A549 (cell line): Measurements from ENCODE around the gene LIPH. TPM values are rescaled to one million over a fixed set of nuclear protein-coding genes. Genes with fewer than 3 reads are reported as not detected.

Experiments
- ATAC-seq, 2 experiments: fragments of 200-7000 bp in 1 of 2; fragments of >200 bp in 1 of 2; cut with Nextera tagmentation in 1 of 2; cut with Tn5 transposase in 1 of 2; 3 replicates each; pipeline versions ENCODE4 v1.8.0 to v1.9.1; 2018 to 2020; ENCODE audit warnings: mild to moderate bottlenecking in 1 of 2, moderate library complexity in 1 of 2
- CTCF ChIA-PET: fragments of 300-600 bp; sonication (Branson Sonifier 250); formaldehyde crosslinking; extraction: SDS; loops from one replicate; lab custom pipeline; 2021; ENCODE audit warnings: antibody characterized with exemption, inconsistent platforms; lab: Yijun Ruan, JAX
- POLR2A ChIA-PET: fragments of 350-600 bp; formaldehyde crosslinking; extraction: SDS; loops from one replicate; lab custom pipeline; 2021; ENCODE audit warnings: antibody characterized with exemption, inconsistent platforms; lab: Yijun Ruan, JAX
- DNase-seq, 2 experiments: peaks; one replicate each; pipeline versions ENCODE4 v3.0.0 to v3.0.0-alpha.2; 2011 to 2016; ENCODE audit warnings: low read depth in 1 of 2, low spot score in 1 of 2
- FAIRE-seq: peaks from 2 replicates; lab custom pipeline; 2011; peaks lifted over from hg19 to GRCh38; lab: Jason Lieb, UNC
- H3K27ac ChIP-seq, 2 experiments: fragments of >200 bp; sonication (Bioruptor Twin); formaldehyde crosslinking; 3 replicates each; pipeline ENCODE4 v1.5.1; 2016 to 2017
- H3K4me1 ChIP-seq: fragments of >200 bp; sonication (Bioruptor Twin); formaldehyde crosslinking; 3 replicates; pipeline ENCODE4 v1.6.1; 2016
- H3K4me2 ChIP-seq: fragments of >200 bp; sonication (Bioruptor Twin); formaldehyde crosslinking; 3 replicates; pipeline ENCODE4 v1.6.1; 2016
- H3K4me3 ChIP-seq: fragments of >200 bp; sonication (Bioruptor Twin); formaldehyde crosslinking; 3 replicates; pipeline ENCODE4 v1.5.1; 2016
- H3K9me3 ChIP-seq: fragments of >200 bp; sonication (Bioruptor Twin); formaldehyde crosslinking; 3 replicates; pipeline ENCODE4 v1.6.1; 2016
- BHLHE40 ChIP-seq: IDR thresholded peaks from 2 replicates; pipeline ENCODE4 v1.6.1; 2012; ENCODE audit warnings: low read depth, low read length, inconsistent platforms
- ESRRA ChIP-seq: fragments of 150-350 bp; IDR thresholded peaks from 2 replicates; pipeline ENCODE4 v1.6.1; 2014; ENCODE audit warnings: mild to moderate bottlenecking, low read length, borderline replicate concordance
- FOSB ChIP-seq: fragments of 250-450 bp; sonication (Bioruptor Pico); IDR thresholded peaks from 2 replicates; pipeline ENCODE4 v1.5.0; 2020; ENCODE audit warnings: mild to moderate bottlenecking, moderate library complexity
- FOXS1 ChIP-seq: fragments of 250-450 bp; sonication (Bioruptor Pico); IDR thresholded peaks from 2 replicates; pipeline ENCODE4 v1.5.0; 2020; ENCODE audit warnings: mild to moderate bottlenecking, moderate library complexity
- GATA3 ChIP-seq: IDR thresholded peaks from 2 replicates; pipeline ENCODE4 v1.6.1; 2012; ENCODE audit warnings: borderline replicate concordance
- HEYL ChIP-seq: fragments of 250-450 bp; sonication (Bioruptor Pico); IDR thresholded peaks from 2 replicates; pipeline ENCODE4 v1.8.0; 2021; ENCODE audit warnings: mild to moderate bottlenecking, moderate library complexity
- HMGXB4 ChIP-seq: fragments of 250-450 bp; sonication (Bioruptor Pico); IDR thresholded peaks from 2 replicates; pipeline ENCODE4 v1.5.0; 2021; ENCODE audit warnings: mild to moderate bottlenecking, moderate library complexity, borderline replicate concordance
- HOXA7 ChIP-seq: fragments of 250-450 bp; sonication (Bioruptor Pico); IDR thresholded peaks from 2 replicates; pipeline ENCODE4 v1.5.0; 2020; ENCODE audit warnings: mild to moderate bottlenecking, moderate library complexity
- HOXB5 ChIP-seq: fragments of 250-450 bp; sonication (Bioruptor Pico); IDR thresholded peaks from 2 replicates; pipeline ENCODE4 v1.5.0; 2020; ENCODE audit warnings: mild to moderate bottlenecking, moderate library complexity
- MAX ChIP-seq: IDR thresholded peaks from 2 replicates; pipeline ENCODE4 v1.6.1; 2012
- MAZ ChIP-seq: fragments of 150-350 bp; IDR thresholded peaks from 2 replicates; pipeline ENCODE4 v1.6.1; 2014; ENCODE audit warnings: antibody characterized with exemption, low read depth, low read length, borderline replicate concordance
- NFE2L2 ChIP-seq: fragments of 150-350 bp; conservative IDR thresholded peaks from 2 replicates; pipeline ENCODE4 v1.6.1; 2014; ENCODE audit warnings: low read length
- PHF8 ChIP-seq: fragments of 200-600 bp; sonication (generic); IDR thresholded peaks from 2 replicates; pipeline ENCODE4 v1.6.1; 2016; ENCODE audit warnings: low read depth, mild to moderate bottlenecking, antibody characterized with exemption, moderate library complexity, borderline replicate concordance
- RARB ChIP-seq: fragments of 250-450 bp; sonication (Bioruptor Pico); IDR thresholded peaks from 2 replicates; pipeline ENCODE4 v1.8.0; 2021; ENCODE audit warnings: mild to moderate bottlenecking, moderate library complexity
- RNF2 ChIP-seq: fragments of 200-600 bp; sonication (generic); IDR thresholded peaks from 2 replicates; pipeline ENCODE4 v1.6.1; 2016; ENCODE audit warnings: low read depth, mild to moderate bottlenecking, antibody characterized with exemption, moderate library complexity, borderline replicate concordance
- SMC3 ChIP-seq: fragments of >200 bp; sonication (Bioruptor Twin); formaldehyde crosslinking; IDR thresholded peaks from 3 replicates; pipeline ENCODE4 v1.6.1; 2018; ENCODE audit warnings: inconsistent platforms
- SREBF2 ChIP-seq: fragments of 450-650 bp; IDR thresholded peaks from 2 replicates; pipeline ENCODE4 v1.6.1; 2014; ENCODE audit warnings: mild to moderate bottlenecking, moderate library complexity
- TFCP2L1 ChIP-seq: fragments of 250-450 bp; sonication (Bioruptor Pico); IDR thresholded peaks from 2 replicates; pipeline ENCODE4 v1.5.0; 2021; ENCODE audit warnings: mild to moderate bottlenecking
- ZC3H11A ChIP-seq: fragments of 450-650 bp; IDR thresholded peaks from 2 replicates; pipeline ENCODE4 v1.6.1; 2014; ENCODE audit warnings: antibody characterized with exemption, mild to moderate bottlenecking
- WGBS: methylation state at CpG from one replicate; pipeline ENCODE4 v1.1.6; 2017; ENCODE audit errors: missing lambda C conversion rate; 5-methylcytosine and 5-hydroxymethylcytosine counted together
- polyA plus RNA-seq, 4 experiments: library from polyadenylated mRNA; depleted of rRNA in 3 of 4; stranded (reverse); fragments of >200 nt; fragmentation: RNase III in 1 of 4; extraction: RNeasy Plus Mini Kit Qiagen cat#74134 plus additional on column Dnase treatment in 1 of 4; gene quantifications; 2 replicates in 3 of 4; 3 replicates in 1 of 4; pipeline ENCODE4 v1.2.3, GENCODE V29; 2011 to 2017
- TF ChIP-seq, protein P1 (sequence below): fragments of >200 bp; sonication (Bioruptor Twin); formaldehyde crosslinking; IDR thresholded peaks from 3 replicates; pipeline ENCODE4 v1.6.1; 2016
- TF ChIP-seq, protein P2 (sequence below): fragments of 200-600 bp; sonication (generic); IDR thresholded peaks from 2 replicates; pipeline ENCODE4 v1.6.1; 2016; ENCODE audit warnings: antibody characterized with exemption, mild to moderate bottlenecking, moderate library complexity
- TF ChIP-seq, protein P3 (sequence below): fragments of 450-650 bp; IDR thresholded peaks from 2 replicates; pipeline ENCODE4 v1.6.1; 2014; ENCODE audit warnings: antibody characterized with exemption
- TF ChIP-seq, protein P4 (sequence below): fragments of >200 bp; sonication (Bioruptor Twin); formaldehyde crosslinking; IDR thresholded peaks from 2 replicates; pipeline ENCODE4 v1.6.1; 2016
- TF ChIP-seq, protein P5 (sequence below): fragments of 150-350 bp; IDR thresholded peaks from 2 replicates; pipeline ENCODE4 v1.6.1; 2014; ENCODE audit warnings: low read depth, mild to moderate bottlenecking, low read length

Gene LIPH
- polyA plus RNA-seq, 2 of the 4 experiments (the other 2 are of a cell fraction) = 6.9 to 34.9 TPM

GRCh38 chr3:185561374-185561943 is 9.1 kb upstream of the LIPH start:
- POLR2A ChIA-PET = no interaction called here
- FAIRE-seq = no peak
- no peak for ATAC-seq

GRCh38 chr3:185560676-185561075 is 8.3 kb upstream of the LIPH start:
- no peak for ATAC-seq
- TF ChIP-seq GATA3 (no peak), NFE2L2 (no peak), HMGXB4 (CRISPR knock-in tag) (no peak), HOXB5 (CRISPR knock-in tag) (no peak), SREBF2 (no peak), SMC3 (no peak), RARB (CRISPR knock-in tag) (no peak), BHLHE40 (no peak), ZC3H11A (no peak), FOSB (CRISPR knock-in tag) (no peak)
- TF ChIP-seq, protein P1, sequence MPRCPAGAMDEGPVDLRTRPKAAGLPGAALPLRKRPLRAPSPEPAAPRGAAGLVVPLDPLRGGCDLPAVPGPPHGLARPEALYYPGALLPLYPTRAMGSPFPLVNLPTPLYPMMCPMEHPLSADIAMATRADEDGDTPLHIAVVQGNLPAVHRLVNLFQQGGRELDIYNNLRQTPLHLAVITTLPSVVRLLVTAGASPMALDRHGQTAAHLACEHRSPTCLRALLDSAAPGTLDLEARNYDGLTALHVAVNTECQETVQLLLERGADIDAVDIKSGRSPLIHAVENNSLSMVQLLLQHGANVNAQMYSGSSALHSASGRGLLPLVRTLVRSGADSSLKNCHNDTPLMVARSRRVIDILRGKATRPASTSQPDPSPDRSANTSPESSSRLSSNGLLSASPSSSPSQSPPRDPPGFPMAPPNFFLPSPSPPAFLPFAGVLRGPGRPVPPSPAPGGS = no peak
- no peak for DNase-seq
- Histone ChIP-seq H3K4me2 (no peak overlapping the region), H3K4me1 (peaks cover 14% of the 10 kb centered on the region), H3K9me3 (no peaks in the 10 kb centered on the region), H3K27ac (no peak overlapping the region), H3K4me3 (no peak overlapping the region)
- CTCF ChIA-PET = interaction anchor here (1.0 to 5.8 kb wide), 3 partner anchors 13 to 100 kb away, joined by 4 to 50 read pairs (median 35); no protein-coding TSS in a partner anchor
- POLR2A ChIA-PET = no interaction called here
- no peak for FAIRE-seq
- 95% methylated on average over 13 of the region's 13 CpGs for WGBS

More at GRCh38 chr3:185561374-185561943, 9.1 kb upstream of the LIPH start:
- no peaks in the 10 kb centered on the region for H3K9me3 ChIP-seq
- H3K4me2 ChIP-seq = no peak overlapping the region
- TF ChIP-seq, protein P2, sequence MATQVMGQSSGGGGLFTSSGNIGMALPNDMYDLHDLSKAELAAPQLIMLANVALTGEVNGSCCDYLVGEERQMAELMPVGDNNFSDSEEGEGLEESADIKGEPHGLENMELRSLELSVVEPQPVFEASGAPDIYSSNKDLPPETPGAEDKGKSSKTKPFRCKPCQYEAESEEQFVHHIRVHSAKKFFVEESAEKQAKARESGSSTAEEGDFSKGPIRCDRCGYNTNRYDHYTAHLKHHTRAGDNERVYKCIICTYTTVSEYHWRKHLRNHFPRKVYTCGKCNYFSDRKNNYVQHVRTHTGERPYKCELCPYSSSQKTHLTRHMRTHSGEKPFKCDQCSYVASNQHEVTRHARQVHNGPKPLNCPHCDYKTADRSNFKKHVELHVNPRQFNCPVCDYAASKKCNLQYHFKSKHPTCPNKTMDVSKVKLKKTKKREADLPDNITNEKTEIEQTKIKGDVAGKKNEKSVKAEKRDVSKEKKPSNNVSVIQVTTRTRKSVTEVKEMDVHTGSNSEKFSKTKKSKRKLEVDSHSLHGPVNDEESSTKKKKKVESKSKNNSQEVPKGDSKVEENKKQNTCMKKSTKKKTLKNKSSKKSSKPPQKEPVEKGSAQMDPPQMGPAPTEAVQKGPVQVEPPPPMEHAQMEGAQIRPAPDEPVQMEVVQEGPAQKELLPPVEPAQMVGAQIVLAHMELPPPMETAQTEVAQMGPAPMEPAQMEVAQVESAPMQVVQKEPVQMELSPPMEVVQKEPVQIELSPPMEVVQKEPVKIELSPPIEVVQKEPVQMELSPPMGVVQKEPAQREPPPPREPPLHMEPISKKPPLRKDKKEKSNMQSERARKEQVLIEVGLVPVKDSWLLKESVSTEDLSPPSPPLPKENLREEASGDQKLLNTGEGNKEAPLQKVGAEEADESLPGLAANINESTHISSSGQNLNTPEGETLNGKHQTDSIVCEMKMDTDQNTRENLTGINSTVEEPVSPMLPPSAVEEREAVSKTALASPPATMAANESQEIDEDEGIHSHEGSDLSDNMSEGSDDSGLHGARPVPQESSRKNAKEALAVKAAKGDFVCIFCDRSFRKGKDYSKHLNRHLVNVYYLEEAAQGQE = no peak
- no peak for TF ChIP-seq FOXS1
- 97% methylated on average over 7 of the region's 8 CpGs for WGBS
- CTCF ChIA-PET = interaction anchor here (1.1 to 5.8 kb wide), 3 partner anchors 13 to 100 kb away, joined by 6 to 50 read pairs (median 35); no protein-coding TSS in a partner anchor
- H3K4me3 ChIP-seq = no peak overlapping the region
- peaks cover 14% of the 10 kb centered on the region for H3K4me1 ChIP-seq
- DNase-seq = no peak
- H3K27ac ChIP-seq = no peak overlapping the region

GRCh38 chr3:185559706-185560090 is 7.3 kb upstream of the LIPH start:
- FAIRE-seq = no peak
- Histone ChIP-seq H3K27ac (peak overlapping the region in 1 of 2 experiments; percentile 61; a peak in 1 of 6 replicates), H3K4me3 (no peak overlapping the region; the same call in 2 of the 3 replicates), H3K9me3 (no peaks in the 10 kb centered on the region), H3K4me1 (peaks cover 19% of the 10 kb centered on the region), H3K4me2 (peak overlapping the region; percentile 48)
- CTCF ChIA-PET = interaction anchor here (0.6 to 5.8 kb wide), 25 partner anchors 11 to 241 kb away, joined by 3 to 50 read pairs (median 4); no protein-coding TSS in a partner anchor
- no peak for DNase-seq
- no peak; a peak in 1 of 6 replicates for ATAC-seq
- 77% methylated on average over 12 of the region's 12 CpGs for WGBS
- POLR2A ChIA-PET = interaction anchor here (1.2 kb wide), 1 partner anchor 26 kb away, joined by 3 read pairs; the partner anchor contains the start of gene SENP2
- no peak for TF ChIP-seq RNF2
- TF ChIP-seq MAZ = no peak
- TF ChIP-seq ESRRA = no peak
- TF ChIP-seq SMC3 = no peak
- TF ChIP-seq, protein P3, sequence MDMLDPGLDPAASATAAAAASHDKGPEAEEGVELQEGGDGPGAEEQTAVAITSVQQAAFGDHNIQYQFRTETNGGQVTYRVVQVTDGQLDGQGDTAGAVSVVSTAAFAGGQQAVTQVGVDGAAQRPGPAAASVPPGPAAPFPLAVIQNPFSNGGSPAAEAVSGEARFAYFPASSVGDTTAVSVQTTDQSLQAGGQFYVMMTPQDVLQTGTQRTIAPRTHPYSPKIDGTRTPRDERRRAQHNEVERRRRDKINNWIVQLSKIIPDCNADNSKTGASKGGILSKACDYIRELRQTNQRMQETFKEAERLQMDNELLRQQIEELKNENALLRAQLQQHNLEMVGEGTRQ = no peak
- TF ChIP-seq HOXB5 (CRISPR knock-in tag) = no peak
- no peak for TF ChIP-seq MAX
- no peak for TF ChIP-seq HOXA7 (CRISPR knock-in tag)
- no peak for TF ChIP-seq PHF8
- TF ChIP-seq, protein P4, sequence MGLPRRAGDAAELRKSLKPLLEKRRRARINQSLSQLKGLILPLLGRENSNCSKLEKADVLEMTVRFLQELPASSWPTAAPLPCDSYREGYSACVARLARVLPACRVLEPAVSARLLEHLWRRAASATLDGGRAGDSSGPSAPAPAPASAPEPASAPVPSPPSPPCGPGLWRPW = no peak
- TF ChIP-seq HEYL (CRISPR knock-in tag) = no peak
- TF ChIP-seq, protein P5, sequence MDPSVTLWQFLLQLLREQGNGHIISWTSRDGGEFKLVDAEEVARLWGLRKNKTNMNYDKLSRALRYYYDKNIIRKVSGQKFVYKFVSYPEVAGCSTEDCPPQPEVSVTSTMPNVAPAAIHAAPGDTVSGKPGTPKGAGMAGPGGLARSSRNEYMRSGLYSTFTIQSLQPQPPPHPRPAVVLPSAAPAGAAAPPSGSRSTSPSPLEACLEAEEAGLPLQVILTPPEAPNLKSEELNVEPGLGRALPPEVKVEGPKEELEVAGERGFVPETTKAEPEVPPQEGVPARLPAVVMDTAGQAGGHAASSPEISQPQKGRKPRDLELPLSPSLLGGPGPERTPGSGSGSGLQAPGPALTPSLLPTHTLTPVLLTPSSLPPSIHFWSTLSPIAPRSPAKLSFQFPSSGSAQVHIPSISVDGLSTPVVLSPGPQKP = no peak
- no peak for TF ChIP-seq TFCP2L1
